ENCODE results near the gene RORB.

RORB gene

DNA sequence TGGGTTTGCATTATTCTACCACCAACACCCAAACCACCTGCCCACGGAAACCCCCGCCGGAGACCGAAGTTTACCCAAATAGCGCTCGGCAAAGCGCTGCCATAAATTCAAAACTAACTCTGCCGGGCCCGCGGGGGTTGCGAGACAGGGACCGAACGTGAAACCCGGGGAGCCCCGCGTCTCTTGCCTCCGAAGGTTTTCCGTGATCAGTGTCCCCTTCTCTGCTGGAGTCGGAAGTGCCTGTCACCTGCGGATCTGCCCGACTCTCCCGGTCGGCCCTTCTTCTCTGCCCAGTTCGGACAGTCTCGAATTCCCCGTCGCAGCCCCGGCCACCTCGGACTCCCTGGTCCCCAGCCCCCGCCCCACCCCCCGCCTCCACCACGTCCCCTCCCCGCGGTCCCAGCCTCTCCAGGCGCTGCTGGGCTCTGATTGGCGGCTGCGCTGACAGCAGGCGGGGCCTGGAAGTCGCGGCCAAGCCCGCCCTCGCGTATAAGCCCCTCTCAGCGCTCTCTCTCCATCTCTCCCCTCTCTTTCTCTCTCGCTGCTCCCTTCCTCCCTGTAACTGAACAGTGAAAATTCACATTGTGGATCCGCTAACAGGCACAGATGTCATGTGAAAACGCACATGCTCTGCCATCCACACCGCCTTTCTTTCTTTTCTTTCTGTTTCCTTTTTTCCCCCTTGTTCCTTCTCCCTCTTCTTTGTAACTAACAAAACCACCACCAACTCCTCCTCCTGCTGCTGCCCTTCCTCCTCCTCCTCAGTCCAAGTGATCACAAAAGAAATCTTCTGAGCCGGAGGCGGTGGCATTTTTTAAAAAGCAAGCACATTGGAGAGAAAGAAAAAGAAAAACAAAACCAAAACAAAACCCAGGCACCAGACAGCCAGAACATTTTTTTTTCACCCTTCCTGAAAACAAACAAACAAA lies at the start of gene RORB:
RORB (plus strand) TSS at position 517 of the 929 bp plus-strand sequence. CDS start 642 bp downstream, outside the sequence.
- no peak for DNase-seq

GRCh38 chr9:74447451-74448193 lies 49.5 kb upstream of the RORB start:
- no peak for DNase-seq

DNA sequence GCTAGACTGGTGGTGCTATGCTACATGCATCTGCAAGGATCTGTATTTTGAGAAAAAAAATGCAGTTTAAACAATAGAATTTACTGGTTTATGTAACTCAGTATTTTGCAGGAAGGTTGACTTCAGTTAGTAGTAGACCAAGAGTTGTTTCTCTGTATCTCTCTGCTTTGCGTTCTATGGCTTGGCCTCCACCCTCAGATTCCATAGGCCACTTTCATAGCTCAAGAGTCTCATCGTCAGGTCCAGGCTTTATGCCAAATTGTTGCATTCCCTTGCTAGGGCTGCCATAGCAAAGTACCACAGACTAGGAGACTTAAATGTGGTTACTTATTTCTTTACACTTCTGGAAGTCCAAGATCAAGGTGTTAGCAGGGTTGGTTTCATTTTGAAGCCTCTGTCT lies 48.1 kb upstream of the RORB start:
- DNase-seq, result no peak

GRCh38 chr9:74458832-74459231 lies 38.3 kb upstream of the RORB start:
- DNase-seq, result no peak

DNA sequence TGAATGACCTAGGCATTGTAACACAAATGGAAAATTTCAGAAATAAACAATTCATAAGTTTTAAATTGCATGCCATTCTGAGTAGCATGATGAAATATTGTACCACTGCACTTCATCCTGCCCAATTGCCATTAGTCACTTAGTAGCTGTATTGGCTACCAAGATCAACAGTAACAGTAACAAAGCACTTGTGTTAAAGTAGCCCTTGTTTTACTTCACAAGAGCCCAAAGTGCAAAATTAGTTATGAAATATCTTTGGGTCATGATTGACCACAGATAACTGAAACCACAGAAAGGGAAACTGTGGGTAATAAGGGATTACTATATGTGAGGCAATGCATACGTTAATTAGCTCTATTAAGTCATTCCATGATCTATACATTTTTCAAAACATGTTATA lies 33.3 kb upstream of the RORB start:
- DNase-seq, result no peak

DNA sequence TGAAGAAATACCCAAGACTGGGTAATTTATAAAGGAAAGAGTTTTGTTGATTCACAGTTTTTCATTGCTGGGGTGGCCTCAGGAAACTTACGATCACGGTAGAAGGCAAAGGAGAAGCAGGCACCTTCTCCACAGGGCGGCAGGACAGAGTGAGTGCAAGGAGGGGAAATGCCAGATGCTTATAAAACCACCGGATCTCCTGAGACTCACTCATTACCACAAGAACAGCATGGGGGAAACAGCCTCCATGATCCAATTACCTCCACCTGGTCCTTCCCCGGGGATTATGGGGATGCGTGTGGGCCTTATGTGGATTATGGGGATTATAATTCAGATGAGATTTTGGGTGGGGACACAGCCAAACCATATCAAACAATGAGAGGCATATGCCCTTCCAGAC lies 18.5 kb upstream of the RORB start:
- no peak for DNase-seq

- no peak for DNase-seq
Measured at GRCh38 chr9:74479711-74480110, 17.4 kb upstream of the RORB start.

DNA sequence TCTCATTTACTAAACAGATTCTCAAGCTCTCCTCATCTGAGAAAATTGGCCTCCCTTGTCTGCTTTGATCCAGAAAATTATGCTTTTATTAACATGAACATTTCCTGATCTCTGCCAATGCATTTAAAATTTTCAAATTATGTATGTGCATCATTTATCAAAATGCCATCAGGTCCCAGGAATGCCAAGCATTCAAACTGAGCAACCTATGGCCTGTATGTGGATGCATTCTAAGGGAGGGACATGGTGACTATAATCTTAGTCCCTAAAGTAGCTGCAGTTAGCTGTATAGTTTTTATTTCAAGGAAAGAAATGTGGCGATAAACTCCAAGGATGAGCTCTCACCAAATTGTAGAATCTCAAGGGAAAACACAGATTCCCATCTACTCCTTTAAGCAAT lies 9.7 kb upstream of the RORB start:
- DNase-seq, result no peak

- no peak for DNase-seq
Measured at GRCh38 chr9:74493512-74493911, 3.6 kb upstream of the RORB start.

DNA sequence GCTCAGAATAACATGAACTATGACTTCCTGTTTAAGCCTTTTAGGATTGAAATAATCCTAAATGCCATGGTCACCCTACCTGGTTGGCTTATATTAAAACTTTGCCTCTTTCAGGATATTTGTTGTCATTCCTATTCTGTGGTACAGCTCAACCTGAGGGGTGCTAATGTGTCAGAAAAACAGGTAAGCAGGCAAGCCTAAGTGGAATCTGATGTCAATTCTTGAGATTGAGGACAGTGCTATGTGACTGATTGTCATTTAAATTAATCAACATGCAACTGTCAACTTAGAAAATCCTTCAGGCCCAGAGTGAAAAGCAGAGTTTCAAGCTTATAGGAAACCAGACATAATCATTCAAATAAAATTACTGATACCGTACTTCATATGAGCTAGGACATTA lies 2.6 kb upstream of the RORB start:
- DNase-seq, result no peak

- DNase-seq, result no peak
Measured at GRCh38 chr9:74496406-74496805, 729 bp upstream of the RORB start.

DNA sequence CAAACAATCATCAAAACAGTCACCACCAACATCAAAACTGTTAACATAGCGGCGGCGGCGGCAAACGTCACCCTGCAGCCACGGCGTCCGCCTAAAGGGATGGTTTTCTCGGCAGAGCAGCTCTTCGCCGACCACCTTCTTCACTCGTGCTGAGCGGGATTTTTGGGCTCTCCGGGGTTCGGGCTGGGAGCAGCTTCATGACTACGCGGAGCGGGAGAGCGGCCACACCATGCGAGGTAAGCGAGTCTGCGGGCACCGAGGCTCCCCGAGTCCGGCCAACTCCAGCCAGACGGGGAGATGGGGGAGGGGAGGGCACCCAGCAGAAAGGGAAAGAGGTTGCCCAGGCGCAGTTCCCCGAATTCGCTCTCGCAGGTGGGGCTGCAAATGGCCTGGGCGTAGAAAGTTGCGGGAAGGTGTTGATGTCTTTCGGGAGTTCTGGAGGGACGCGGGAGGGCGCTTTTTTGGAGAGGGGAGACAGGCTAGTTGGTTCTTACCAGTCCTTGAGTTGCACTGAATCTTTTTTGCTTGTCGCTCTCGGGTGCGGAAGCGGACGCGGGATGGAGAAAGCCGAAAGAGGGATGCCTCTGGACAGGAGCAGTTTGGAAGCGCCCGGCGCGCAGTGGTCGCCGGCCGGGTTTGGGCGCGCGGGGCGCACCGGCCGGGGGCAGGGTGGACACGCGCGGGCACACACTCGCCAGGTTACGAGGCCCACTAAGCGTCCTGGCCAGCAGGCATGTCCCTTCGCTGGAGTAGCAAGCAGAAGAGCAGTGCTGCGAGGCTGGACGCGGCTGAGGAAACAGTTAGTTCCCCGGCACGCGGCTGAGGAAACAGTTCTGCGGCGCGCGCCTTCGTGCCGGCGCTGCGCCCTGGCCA lies 849 bp downstream of the RORB start:
- no peak for DNase-seq

- no peak for DNase-seq
Measured at GRCh38 chr9:74498621-74499095, 1.5 kb downstream of the RORB start.

DNA sequence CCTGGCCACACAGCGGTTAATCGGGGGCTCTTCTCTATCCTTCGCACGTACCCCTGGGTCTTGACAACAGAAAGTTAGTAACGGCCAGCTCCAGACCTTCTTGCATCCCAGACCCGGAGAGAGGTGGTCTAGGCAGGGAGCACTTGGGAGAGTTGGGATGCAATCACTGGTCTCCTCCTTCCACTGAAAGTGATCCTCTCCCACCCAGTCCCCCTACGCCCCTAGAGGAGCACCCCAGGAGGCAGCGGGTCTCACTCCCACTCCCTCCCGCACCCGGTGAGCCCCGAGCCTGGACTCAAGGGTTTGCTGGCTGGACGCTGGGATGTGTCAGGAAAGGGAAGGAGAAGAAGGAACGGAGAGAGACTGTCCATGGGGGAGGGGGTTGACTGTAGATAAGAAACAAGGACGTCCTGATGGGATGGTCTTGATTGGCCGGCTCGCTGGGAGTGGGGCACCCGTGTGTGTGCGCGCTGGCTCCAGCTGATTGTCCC lies 2.0 kb downstream of the RORB start:
- no peak for DNase-seq

DNA sequence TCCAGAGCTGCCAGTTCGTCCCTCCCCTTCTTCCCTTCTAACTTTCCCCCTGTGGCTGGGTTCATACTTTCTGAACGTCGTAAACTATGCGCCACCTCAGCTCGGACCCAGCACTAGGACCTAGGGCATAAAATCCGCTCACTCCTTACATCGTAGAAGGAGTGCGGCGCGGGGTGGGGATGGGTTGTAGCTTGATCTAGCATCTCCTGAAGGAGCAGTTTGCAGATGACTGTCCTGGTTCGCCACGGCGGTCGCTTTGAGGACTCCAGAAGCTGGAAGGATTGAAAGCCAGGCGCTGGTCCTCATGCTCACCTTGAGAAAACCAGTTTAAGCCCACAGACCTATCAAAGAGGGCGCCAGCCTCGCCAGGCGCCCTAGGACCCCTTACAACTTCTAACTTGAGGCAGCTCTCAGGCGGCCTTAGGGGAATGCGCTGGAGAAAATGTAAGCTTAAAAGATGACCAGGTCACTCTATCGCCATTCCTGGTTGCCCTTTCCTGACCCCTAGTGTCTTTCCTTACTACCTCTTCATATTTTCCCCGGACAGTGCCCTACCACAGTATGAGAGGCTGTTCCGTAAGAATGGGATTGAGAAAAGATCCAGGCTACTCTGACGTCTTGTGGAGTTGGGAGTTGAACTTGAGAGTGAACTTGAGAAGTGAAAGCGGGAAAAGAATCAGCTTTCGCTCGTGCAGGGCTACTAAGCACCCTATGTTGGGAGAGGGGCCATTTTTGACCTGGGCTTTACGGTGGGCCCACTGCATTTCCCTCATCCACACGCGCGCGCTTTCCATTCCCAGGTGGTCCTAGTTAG lies 2.8 kb downstream of the RORB start:
- DNase-seq, result no peak

GRCh38 chr9:74500584-74500924 lies 3.4 kb downstream of the RORB start:
- no peak for DNase-seq

DNA sequence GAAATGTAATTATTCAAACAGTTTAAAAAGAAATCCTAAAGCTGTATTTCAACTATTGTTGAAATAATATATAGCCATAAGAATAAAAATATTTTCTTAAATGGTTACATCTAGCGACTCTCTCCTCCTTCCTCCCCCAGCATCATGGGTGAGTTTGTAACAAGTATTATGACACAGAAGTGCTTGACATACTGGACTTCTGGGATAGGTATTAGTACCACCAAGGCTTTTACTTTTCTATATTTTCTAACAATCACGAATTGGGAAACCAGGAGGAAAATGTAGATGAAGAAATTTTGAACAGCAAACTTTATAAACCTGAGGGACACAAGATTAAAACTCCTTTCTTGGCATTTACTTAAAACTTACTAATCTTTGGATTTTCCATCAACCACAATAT lies 4.4 kb downstream of the RORB start:
- DNase-seq, result no peak

- DNase-seq, result no peak
Measured at GRCh38 chr9:74503219-74503618, 6.1 kb downstream of the RORB start.

GRCh38 chr9:74503666-74504065 lies 6.5 kb downstream of the RORB start:
- DNase-seq, result no peak

DNA sequence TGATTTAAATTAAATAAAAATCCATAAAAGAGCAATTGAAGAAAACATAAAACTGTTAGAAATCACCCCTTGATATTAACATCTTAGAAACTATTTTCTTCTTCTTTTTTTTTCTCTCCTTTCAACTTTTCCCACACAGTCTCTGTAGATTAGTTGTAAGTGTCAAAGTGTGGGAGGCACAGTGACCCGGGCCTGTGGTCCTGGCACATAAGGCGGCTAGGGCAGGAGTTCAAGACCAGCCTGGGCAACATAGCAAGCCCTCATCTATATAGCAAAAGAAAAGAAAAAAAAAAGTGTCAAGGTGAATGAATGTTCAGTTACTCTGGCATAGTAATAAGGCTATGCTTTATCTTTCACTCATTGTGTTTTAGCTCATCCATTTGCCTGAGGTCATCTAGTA lies 14.2 kb downstream of the RORB start:
- DNase-seq, result no peak

- no peak for DNase-seq
Measured at GRCh38 chr9:74512416-74512815, 15.3 kb downstream of the RORB start.

DNA sequence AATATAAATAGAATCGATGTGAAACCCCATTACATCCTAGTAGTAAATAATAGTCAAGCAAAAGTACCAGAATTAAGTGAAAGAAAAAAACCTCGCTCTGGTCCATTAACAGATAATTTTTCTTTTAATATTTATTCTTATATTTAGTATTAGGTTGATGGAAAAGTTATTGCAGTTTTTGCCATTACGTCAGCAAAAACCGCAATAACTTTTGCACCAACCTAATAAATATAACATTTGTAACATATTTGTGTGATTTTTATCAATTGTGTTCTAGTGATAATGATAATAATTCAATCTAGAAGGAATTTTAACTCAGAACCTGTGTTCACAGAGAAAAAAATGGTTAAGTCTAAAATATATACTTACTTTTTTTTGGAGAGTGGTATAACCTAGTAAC lies 16.1 kb downstream of the RORB start:
- no peak for DNase-seq
